Progenitor cell of endocrine pancreas (in vitro differentiated cells): ENCODE measurements around the gene VSNL1. TPM values are rescaled to one million over a fixed set of nuclear protein-coding genes. Genes with fewer than 3 reads are reported as not detected.
A peak's percentile ranks its signal among the peaks of the same experiment; 100 is the strongest.

ENCODE experiments used
- DNase-seq: peaks from one replicate; pipeline ENCODE4 v3.0.0; 2021; ENCODE audit warnings: low spot score; ENCODE audit not compliant: unreplicated experiment
- H3K27ac Mint-ChIP-seq: 2 replicates; pipeline ENCODE4 v1.8.0; 2021; ENCODE audit warnings: mild to moderate bottlenecking, moderate library complexity, mixed read lengths
- H3K27me3 Mint-ChIP-seq: 2 replicates; pipeline ENCODE4 v1.8.0; 2021; ENCODE audit warnings: mixed read lengths
- H3K36me3 Mint-ChIP-seq: 2 replicates; pipeline ENCODE4 v1.8.0; 2022; ENCODE audit warnings: mixed read lengths; ENCODE audit not compliant: insufficient read depth
- H3K4me1 Mint-ChIP-seq: 2 replicates; pipeline ENCODE4 v1.8.0; 2021; ENCODE audit warnings: low read depth, mixed read lengths
- H3K4me3 Mint-ChIP-seq: 2 replicates; pipeline ENCODE4 v1.8.0; 2021; ENCODE audit warnings: low read depth, mild to moderate bottlenecking, moderate library complexity, mixed read lengths
- H3K9me3 Mint-ChIP-seq: 2 replicates; pipeline ENCODE4 v1.8.0; 2021; ENCODE audit warnings: low read depth, mixed read lengths
- total RNA-seq: library from RNA; stranded (reverse); gene quantifications from 2 replicates; pipeline ENCODE4 v1.2.1, GENCODE V29; 2021
- TF ChIP-seq, protein P1 (sequence below): fragments of 200-600 bp; sonication (generic); IDR thresholded peaks from one replicate; pipeline ENCODE4 v1.5.0; 2021; ENCODE audit warnings: antibody characterized with exemption, mild to moderate bottlenecking; ENCODE audit not compliant: unreplicated experiment

The VSNL1 gene
- total RNA-seq, 1 donor from 2014 or later = 1.1 TPM

- TF ChIP-seq, protein P1, sequence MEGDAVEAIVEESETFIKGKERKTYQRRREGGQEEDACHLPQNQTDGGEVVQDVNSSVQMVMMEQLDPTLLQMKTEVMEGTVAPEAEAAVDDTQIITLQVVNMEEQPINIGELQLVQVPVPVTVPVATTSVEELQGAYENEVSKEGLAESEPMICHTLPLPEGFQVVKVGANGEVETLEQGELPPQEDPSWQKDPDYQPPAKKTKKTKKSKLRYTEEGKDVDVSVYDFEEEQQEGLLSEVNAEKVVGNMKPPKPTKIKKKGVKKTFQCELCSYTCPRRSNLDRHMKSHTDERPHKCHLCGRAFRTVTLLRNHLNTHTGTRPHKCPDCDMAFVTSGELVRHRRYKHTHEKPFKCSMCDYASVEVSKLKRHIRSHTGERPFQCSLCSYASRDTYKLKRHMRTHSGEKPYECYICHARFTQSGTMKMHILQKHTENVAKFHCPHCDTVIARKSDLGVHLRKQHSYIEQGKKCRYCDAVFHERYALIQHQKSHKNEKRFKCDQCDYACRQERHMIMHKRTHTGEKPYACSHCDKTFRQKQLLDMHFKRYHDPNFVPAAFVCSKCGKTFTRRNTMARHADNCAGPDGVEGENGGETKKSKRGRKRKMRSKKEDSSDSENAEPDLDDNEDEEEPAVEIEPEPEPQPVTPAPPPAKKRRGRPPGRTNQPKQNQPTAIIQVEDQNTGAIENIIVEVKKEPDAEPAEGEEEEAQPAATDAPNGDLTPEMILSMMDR = no peak
- Mint-ChIP-seq H3K36me3 (no peaks in the 10 kb centered on the region), H3K4me3 (no peak overlapping the region), H3K9me3 (no peaks in the 10 kb centered on the region), H3K27ac (no peak overlapping the region), H3K4me1 (peaks cover 4% of the 10 kb centered on the region), H3K27me3 (peaks cover 17% of the 10 kb centered on the region)
- DNase-seq = no peak
These were observed 38.0 kb downstream of the VSNL1 start for GRCh38 chr2:17578466-17578928.

GRCh38 chr2:17579605-17580318, 39.3 kb downstream of the VSNL1 start:
- DNase-seq = no peak
- TF ChIP-seq, protein P1 = no peak
- H3K4me3 Mint-ChIP-seq = no peak overlapping the region
- peaks cover 4% of the 10 kb centered on the region for H3K4me1 Mint-ChIP-seq
- H3K27me3 Mint-ChIP-seq = peaks cover 15% of the 10 kb centered on the region
- H3K9me3 Mint-ChIP-seq = no peaks in the 10 kb centered on the region
- no peaks in the 10 kb centered on the region for H3K36me3 Mint-ChIP-seq
- peak overlapping the region; percentile 12 for H3K27ac Mint-ChIP-seq

DNA sequence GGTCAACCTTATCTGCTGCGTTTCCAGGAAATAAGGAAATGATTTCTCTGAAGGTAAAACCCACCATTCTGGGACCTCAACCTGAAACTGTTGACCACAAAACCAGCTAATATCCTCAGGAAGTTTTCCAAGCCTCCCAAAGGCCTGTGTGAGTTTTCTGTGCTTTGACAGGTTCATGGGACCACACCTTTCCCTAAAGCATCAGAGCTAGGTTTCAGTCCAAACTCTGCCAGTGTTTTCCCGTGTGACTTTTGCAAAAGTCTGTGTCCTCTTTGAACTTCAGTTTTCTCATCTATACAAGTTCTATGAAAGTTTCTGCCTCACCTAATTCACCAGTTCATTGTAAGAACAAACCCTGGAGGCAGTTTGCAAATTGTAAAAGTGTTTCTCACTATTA, 39.8 kb downstream of the VSNL1 start:
- Mint-ChIP-seq H3K27ac (no peak overlapping the region), H3K4me1 (peaks cover 8% of the 10 kb centered on the region), H3K4me3 (no peak overlapping the region), H3K9me3 (no peaks in the 10 kb centered on the region), H3K27me3 (peaks cover 13% of the 10 kb centered on the region), H3K36me3 (no peaks in the 10 kb centered on the region)
- no peak for DNase-seq
- TF ChIP-seq, protein P1 = no peak

DNA sequence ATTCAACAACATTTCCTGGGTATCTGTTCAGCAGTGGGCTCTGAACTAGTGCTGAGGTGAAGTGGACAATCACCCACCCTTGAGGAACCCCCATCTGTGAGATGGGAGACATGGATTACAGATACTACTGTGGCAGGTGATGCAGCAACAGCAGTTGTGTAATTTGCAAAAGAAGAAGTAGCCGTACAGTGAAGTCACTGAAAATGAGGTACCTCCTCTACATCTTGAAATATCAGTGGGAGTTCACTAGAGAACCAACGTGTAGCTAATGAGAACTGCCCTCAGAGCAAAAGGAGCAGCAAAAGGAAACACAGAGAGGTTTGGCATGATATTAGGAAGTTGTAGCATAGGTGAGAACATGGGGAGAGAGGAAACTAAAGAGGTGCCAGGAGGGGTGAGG, 41.3 kb downstream of the VSNL1 start:
- TF ChIP-seq, protein P1 = no peak
- peaks cover 18% of the 10 kb centered on the region for H3K27me3 Mint-ChIP-seq
- no peak overlapping the region for H3K27ac Mint-ChIP-seq
- H3K36me3 Mint-ChIP-seq = no peaks in the 10 kb centered on the region
- no peak for DNase-seq
- no peaks in the 10 kb centered on the region for H3K9me3 Mint-ChIP-seq
- H3K4me3 Mint-ChIP-seq = no peak overlapping the region
- H3K4me1 Mint-ChIP-seq = peaks cover 4% of the 10 kb centered on the region

- Mint-ChIP-seq H3K36me3 (no peaks in the 10 kb centered on the region), H3K4me3 (no peak overlapping the region), H3K9me3 (no peaks in the 10 kb centered on the region), H3K27me3 (peaks cover 23% of the 10 kb centered on the region), H3K4me1 (peaks cover 4% of the 10 kb centered on the region), H3K27ac (no peak overlapping the region)
- TF ChIP-seq, protein P1 = no peak
- no peak for DNase-seq
These were observed 42.7 kb downstream of the VSNL1 start for GRCh38 chr2:17583166-17583565.
